ENCODE measurements around the gene FAM131C. TPM values are rescaled to one million over a fixed set of nuclear protein-coding genes. Genes with fewer than 3 reads are reported as not detected.

Gene FAM131C
- polyA plus RNA-seq, 2 donors, result 0.38 to 0.45 TPM

- Histone ChIP-seq H3K36me3 (ENCODE audit: control insufficient read depth in 2 of 2, insufficient read depth in 2 of 2, low read length in 1 of 2) (no peaks in the 10 kb centered on the region), H3K9me3 (ENCODE audit: control insufficient read depth in 2 of 2, insufficient read depth in 1 of 2, low read depth in 1 of 2, low read length in 1 of 2) (no peaks in the 10 kb centered on the region), H3K4me3 (ENCODE audit: low read depth in 1 of 2, low read length in 2 of 2) (no peak overlapping the region), H3K27me3 (ENCODE audit: control insufficient read depth in 1 of 2, insufficient read depth in 2 of 2, low read length in 2 of 2) (no peaks in the 10 kb centered on the region), H3K27ac (ENCODE audit: low read depth in 2 of 2, low read length in 1 of 2) (peak overlapping the region in 1 of 2 donors; percentile 73), H3K4me1 (ENCODE audit: control insufficient read depth in 2 of 2, insufficient read depth in 2 of 2, low read length in 1 of 2) (peaks cover 2 to 22% of the 10 kb centered on the region in 2 donors)
- WGBS, 2 donors, result 77 to 78% methylated on average over 9 of the region's 9 CpGs
Observed at GRCh38 chr1:16081636-16082035, 8.2 kb upstream of the FAM131C start.

- 88 to 91% methylated on average over 5 of the region's 5 CpGs for WGBS, 2 donors
- Histone ChIP-seq H3K27ac (ENCODE audit: low read depth in 2 of 2, low read length in 1 of 2) (no peak overlapping the region), H3K9me3 (ENCODE audit: control insufficient read depth in 2 of 2, insufficient read depth in 1 of 2, low read depth in 1 of 2, low read length in 1 of 2) (no peaks in the 10 kb centered on the region), H3K4me3 (ENCODE audit: low read depth in 1 of 2, low read length in 2 of 2) (no peak overlapping the region), H3K4me1 (ENCODE audit: control insufficient read depth in 2 of 2, insufficient read depth in 2 of 2, low read length in 1 of 2) (peaks cover 2 to 31% of the 10 kb centered on the region in 2 donors), H3K27me3 (ENCODE audit: control insufficient read depth in 1 of 2, insufficient read depth in 2 of 2, low read length in 2 of 2) (no peaks in the 10 kb centered on the region), H3K36me3 (ENCODE audit: control insufficient read depth in 2 of 2, insufficient read depth in 2 of 2, low read length in 1 of 2) (no peaks in the 10 kb centered on the region)
Observed at GRCh38 chr1:16080422-16081150, 7.1 kb upstream of the FAM131C start.

DNA sequence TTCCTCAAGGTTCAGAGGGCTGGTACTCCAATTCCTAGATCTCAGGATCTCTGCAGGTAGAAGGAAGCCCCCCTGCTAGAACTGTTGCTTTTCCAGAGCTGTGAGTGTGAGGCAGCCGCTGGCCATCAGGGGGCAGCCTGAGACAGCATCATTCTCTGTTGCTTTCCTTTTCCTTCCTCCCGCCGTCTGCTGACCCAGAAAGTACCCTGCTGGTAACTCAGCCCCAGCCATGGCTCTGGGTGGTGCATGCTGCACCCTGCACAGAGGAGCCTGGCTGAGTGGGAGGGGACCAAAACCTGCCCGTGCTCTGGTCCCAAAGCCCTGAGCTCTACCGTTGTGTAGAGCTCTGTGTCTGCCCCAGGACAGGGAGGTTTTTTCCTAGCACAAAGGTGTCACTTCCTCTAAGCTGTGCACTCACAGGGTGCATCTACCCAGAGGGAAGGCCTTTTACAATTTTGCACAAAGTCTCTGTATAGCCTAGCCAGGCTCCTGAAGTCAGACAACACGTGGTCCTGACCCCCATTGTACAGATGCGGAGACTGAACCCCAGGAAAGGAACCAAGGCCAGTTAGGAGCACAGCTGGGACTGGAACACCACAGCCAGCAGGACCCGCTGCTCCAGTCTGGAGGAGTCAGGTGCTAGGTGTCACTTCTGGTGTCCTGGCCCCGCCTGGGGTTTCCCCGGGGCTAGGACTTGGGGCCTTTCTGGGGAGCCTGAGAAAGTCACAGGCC lies 5.6 kb upstream of the FAM131C start:
- WGBS, 2 donors, result 30% methylated on average over 10 of the region's 10 CpGs
- H3K27ac ChIP-seq (ENCODE audit: low read depth in 2 of 2, low read length in 1 of 2), result peak overlapping the region; percentile 44 to 86
- H3K9me3 ChIP-seq (ENCODE audit: control insufficient read depth in 2 of 2, insufficient read depth in 1 of 2, low read depth in 1 of 2, low read length in 1 of 2), result no peaks in the 10 kb centered on the region
- no peaks in the 10 kb centered on the region for H3K36me3 ChIP-seq (ENCODE audit: control insufficient read depth in 2 of 2, insufficient read depth in 2 of 2, low read length in 1 of 2)
- peaks cover 2 to 33% of the 10 kb centered on the region in 2 donors for H3K4me1 ChIP-seq (ENCODE audit: control insufficient read depth in 2 of 2, insufficient read depth in 2 of 2, low read length in 1 of 2)
- no peaks in the 10 kb centered on the region for H3K27me3 ChIP-seq (ENCODE audit: control insufficient read depth in 1 of 2, insufficient read depth in 2 of 2, low read length in 2 of 2)
- H3K4me3 ChIP-seq (ENCODE audit: low read depth in 1 of 2, low read length in 2 of 2), result no peak overlapping the region

GRCh38 chr1:16077406-16078245 lies 4.2 kb upstream of the FAM131C start:
- 64 to 72% methylated on average over 12 of the region's 12 CpGs for WGBS, 2 donors
- H3K4me3 ChIP-seq (ENCODE audit: low read depth in 1 of 2, low read length in 2 of 2), result no peak overlapping the region
- H3K27me3 ChIP-seq (ENCODE audit: control insufficient read depth in 1 of 2, insufficient read depth in 2 of 2, low read length in 2 of 2), result peaks cover 0 to 3% of the 10 kb centered on the region in 2 donors
- peak overlapping the region; percentile 76 to 87 for H3K27ac ChIP-seq (ENCODE audit: low read depth in 2 of 2, low read length in 1 of 2)
- H3K4me1 ChIP-seq (ENCODE audit: control insufficient read depth in 2 of 2, insufficient read depth in 2 of 2, low read length in 1 of 2), result peaks cover 9 to 31% of the 10 kb centered on the region in 2 donors
- H3K36me3 ChIP-seq (ENCODE audit: control insufficient read depth in 2 of 2, insufficient read depth in 2 of 2, low read length in 1 of 2), result no peaks in the 10 kb centered on the region
- H3K9me3 ChIP-seq (ENCODE audit: control insufficient read depth in 2 of 2, insufficient read depth in 1 of 2, low read depth in 1 of 2, low read length in 1 of 2), result no peaks in the 10 kb centered on the region

- no peak overlapping the region for H3K4me3 ChIP-seq (ENCODE audit: low read depth in 1 of 2, low read length in 2 of 2)
- H3K27me3 ChIP-seq (ENCODE audit: control insufficient read depth in 1 of 2, insufficient read depth in 2 of 2, low read length in 2 of 2), result peaks cover 0 to 3% of the 10 kb centered on the region in 2 donors
- peaks cover 9 to 31% of the 10 kb centered on the region in 2 donors for H3K4me1 ChIP-seq (ENCODE audit: control insufficient read depth in 2 of 2, insufficient read depth in 2 of 2, low read length in 1 of 2)
- H3K36me3 ChIP-seq (ENCODE audit: control insufficient read depth in 2 of 2, insufficient read depth in 2 of 2, low read length in 1 of 2), result no peaks in the 10 kb centered on the region
- peak overlapping the region; percentile 76 to 87 for H3K27ac ChIP-seq (ENCODE audit: low read depth in 2 of 2, low read length in 1 of 2)
- H3K9me3 ChIP-seq (ENCODE audit: control insufficient read depth in 2 of 2, insufficient read depth in 1 of 2, low read depth in 1 of 2, low read length in 1 of 2), result no peaks in the 10 kb centered on the region
- 47 to 59% methylated on average over 11 of the region's 11 CpGs for WGBS, 2 donors
Observed at GRCh38 chr1:16076865-16077238, 3.4 kb upstream of the FAM131C start.

DNA sequence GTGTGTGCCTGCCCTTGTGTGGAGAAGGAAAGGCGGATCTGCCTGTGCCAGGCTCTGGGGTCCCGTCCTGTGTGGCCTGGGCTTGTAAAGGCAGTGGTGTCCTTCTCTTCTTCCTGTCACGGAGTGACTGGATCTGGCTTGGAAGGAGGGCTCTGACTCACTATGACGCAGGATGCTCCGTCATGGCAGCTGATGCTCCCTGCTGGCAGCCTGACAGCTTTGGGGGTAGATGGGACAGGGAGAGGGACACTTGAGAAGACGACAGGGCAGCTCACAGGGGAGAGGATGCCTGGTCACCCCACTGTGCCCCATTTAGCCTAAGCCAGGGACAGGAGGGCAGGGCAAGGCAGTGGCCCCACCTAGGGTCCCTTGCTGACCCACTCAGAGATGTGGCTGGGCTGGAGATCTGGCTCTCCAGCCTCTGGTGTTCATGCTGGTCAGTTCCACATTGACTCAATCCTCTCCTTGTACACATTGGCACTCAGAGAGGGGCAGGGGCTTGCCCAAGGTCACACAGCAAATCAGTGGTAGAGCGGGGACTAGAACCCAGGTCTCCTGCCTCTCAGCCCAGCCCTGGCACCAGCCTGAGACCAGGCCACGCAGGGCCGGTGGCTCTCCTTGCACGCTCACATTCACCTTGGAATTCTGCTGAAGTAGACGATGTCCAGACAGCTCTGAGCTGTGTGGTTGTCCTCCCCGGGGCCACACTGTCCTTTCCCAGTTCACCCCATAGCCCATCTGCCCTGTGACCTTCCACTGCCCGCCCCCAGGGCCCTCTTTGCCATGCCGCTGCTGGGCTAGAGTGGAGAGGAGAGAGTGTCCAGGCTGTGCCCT lies 2.8 kb upstream of the FAM131C start:
- Histone ChIP-seq H3K4me1 (ENCODE audit: control insufficient read depth in 2 of 2, insufficient read depth in 2 of 2, low read length in 1 of 2) (peaks cover 7 to 28% of the 10 kb centered on the region in 2 donors), H3K4me3 (ENCODE audit: low read depth in 1 of 2, low read length in 2 of 2) (no peak overlapping the region), H3K27me3 (ENCODE audit: control insufficient read depth in 1 of 2, insufficient read depth in 2 of 2, low read length in 2 of 2) (peaks cover 0 to 3% of the 10 kb centered on the region in 2 donors), H3K36me3 (ENCODE audit: control insufficient read depth in 2 of 2, insufficient read depth in 2 of 2, low read length in 1 of 2) (no peaks in the 10 kb centered on the region), H3K27ac (ENCODE audit: low read depth in 2 of 2, low read length in 1 of 2) (peak overlapping the region; percentile 21 to 87), H3K9me3 (ENCODE audit: control insufficient read depth in 2 of 2, insufficient read depth in 1 of 2, low read depth in 1 of 2, low read length in 1 of 2) (no peaks in the 10 kb centered on the region)
- WGBS, 2 donors, result 60 to 69% methylated on average over 14 of the region's 14 CpGs

DNA sequence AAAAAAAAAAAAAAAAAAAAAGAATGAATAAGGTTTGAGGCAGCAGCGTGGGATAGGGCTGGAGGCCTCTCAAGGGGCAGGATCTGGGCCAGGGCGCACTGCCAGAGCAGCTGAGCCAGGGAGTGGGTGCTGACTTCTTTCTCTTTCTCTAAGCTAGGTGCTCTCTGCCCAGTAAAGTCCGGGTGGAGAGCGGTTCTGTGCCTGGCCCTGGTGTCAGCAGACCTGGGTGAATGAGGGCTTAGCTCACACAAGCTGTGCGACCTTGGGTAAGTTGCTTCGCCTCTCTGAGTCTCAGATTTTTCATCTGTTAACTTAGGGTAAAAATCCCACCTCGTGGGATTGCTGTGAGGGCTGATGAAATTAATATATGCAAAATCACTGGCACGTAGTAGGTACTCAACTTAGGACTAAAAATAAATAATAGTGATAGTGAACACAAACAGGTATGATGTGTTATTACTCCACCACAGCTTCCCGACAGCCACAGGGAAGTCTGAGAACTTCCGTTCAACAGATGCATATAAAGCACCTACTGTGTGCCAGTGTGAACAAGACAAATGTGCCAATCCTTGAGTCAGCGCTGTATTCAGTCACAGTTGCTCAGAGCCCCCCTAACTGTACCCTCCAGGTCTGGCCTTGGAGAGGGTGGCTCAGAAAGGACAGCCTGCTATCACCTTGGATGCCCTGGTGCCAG lies 2.0 kb upstream of the FAM131C start:
- Histone ChIP-seq H3K27me3 (ENCODE audit: control insufficient read depth in 1 of 2, insufficient read depth in 2 of 2, low read length in 2 of 2) (peaks cover 0 to 3% of the 10 kb centered on the region in 2 donors), H3K4me1 (ENCODE audit: control insufficient read depth in 2 of 2, insufficient read depth in 2 of 2, low read length in 1 of 2) (peaks cover 7 to 28% of the 10 kb centered on the region in 2 donors), H3K4me3 (ENCODE audit: low read depth in 1 of 2, low read length in 2 of 2) (no peak overlapping the region), H3K9me3 (ENCODE audit: control insufficient read depth in 2 of 2, insufficient read depth in 1 of 2, low read depth in 1 of 2, low read length in 1 of 2) (no peaks in the 10 kb centered on the region), H3K36me3 (ENCODE audit: control insufficient read depth in 2 of 2, insufficient read depth in 2 of 2, low read length in 1 of 2) (no peaks in the 10 kb centered on the region), H3K27ac (ENCODE audit: low read depth in 2 of 2, low read length in 1 of 2) (peak overlapping the region in 1 of 2 donors; percentile 66)
- 48 to 55% methylated on average over 11 of the region's 11 CpGs for WGBS, 2 donors

DNA sequence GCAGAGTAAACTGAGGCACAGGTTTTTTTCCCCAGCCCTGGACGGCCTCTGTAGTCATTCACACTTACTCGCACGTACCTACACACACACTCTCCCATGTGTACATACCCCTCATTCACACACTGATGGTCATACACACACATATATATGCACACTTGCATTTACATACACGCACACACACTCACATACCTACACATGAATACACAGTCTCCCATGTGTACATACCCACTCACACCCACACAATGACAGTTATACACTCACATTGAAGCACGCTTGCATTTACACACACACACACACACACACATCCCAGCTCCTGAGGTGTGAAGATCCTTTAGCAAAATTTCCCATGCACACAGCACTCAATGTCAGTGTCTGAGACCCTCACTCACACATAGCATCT lies 766 bp upstream of the FAM131C start:
- Histone ChIP-seq H3K27ac (ENCODE audit: low read depth in 2 of 2, low read length in 1 of 2) (no peak overlapping the region), H3K27me3 (ENCODE audit: control insufficient read depth in 1 of 2, insufficient read depth in 2 of 2, low read length in 2 of 2) (peaks cover 0 to 3% of the 10 kb centered on the region in 2 donors), H3K36me3 (ENCODE audit: control insufficient read depth in 2 of 2, insufficient read depth in 2 of 2, low read length in 1 of 2) (no peaks in the 10 kb centered on the region), H3K4me1 (ENCODE audit: control insufficient read depth in 2 of 2, insufficient read depth in 2 of 2, low read length in 1 of 2) (peaks cover 7 to 27% of the 10 kb centered on the region in 2 donors), H3K9me3 (ENCODE audit: control insufficient read depth in 2 of 2, insufficient read depth in 1 of 2, low read depth in 1 of 2, low read length in 1 of 2) (no peaks in the 10 kb centered on the region), H3K4me3 (ENCODE audit: low read depth in 1 of 2, low read length in 2 of 2) (no peak overlapping the region)
- WGBS, 2 donors, result 73 to 75% methylated on average over 5 of the region's 5 CpGs

All from esophagus (tissue), 2 donors.